ENCODE measurements around the gene TMCO6.

DNA sequence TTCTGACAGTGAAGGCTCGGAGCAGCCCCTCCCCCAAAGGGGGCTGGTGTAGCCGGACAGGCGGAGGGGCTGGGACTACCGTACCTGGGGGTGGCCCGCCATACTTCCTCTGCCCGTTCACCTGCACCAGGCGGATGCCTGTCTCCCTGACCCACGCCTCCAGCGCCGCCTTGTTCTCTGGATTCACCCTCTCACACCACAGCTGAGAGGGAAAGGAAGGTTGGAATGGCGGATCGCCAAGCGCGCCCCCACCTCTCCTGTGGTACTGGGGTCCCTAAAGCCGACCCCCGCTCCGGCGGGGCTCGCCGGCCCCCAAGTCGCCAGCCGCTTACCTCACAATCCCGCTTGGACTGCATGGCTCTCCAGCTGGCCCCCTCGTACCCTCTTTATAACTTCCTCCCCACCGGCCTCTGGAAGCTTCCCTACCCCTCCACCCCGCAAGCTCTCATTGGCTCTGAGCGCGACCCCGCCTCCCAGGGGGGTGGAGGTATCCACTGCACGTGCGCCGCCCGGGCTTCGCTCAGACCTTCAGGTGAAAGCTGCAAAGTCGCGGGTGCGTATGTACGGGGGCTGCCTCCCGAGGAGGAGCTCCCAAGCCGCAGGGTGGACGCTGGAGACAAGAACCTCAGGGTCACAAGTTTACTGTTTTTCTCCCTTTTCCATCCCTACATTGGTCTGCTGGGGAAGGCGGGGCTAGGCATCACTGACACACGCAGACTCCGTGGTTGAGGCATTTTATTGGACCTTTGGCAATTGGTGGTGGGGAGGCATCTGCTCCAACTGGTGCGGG lies 34.1 kb downstream of the TMCO6 start, which contains the start of gene DND1:
- TF ChIP-seq CTCF (IDR thresholded peaks at IDR 0.05; ENCODE audit: low read depth, low read length, poor library complexity, severe bottlenecking) (no peak), EZH2phosphoT487 (IDR thresholded peaks at IDR 0.05; ENCODE audit: borderline replicate concordance, low read length) (no peak)
